Panc1 (cell line): ENCODE measurements around the gene PDE10A.

Experiments used
- CTCF ChIP-seq: fragments of 450-650 bp; IDR thresholded peaks from 2 replicates; pipeline ENCODE4 v1.5.1; 2017; ENCODE audit warnings: mild to moderate bottlenecking
- POLR2AphosphoS5 ChIP-seq: IDR thresholded peaks from 2 replicates; pipeline ENCODE4 v1.6.1; 2012; ENCODE audit warnings: mild to moderate bottlenecking, low read depth, low read length, moderate library complexity
- REST ChIP-seq, 2 experiments: IDR thresholded peaks; 2 replicates each; pipeline ENCODE4 v1.6.1; 2011 to 2012; ENCODE audit warnings: low read depth in 2 of 2, control low read depth in 1 of 2, low read length in 1 of 2, mild to moderate bottlenecking in 1 of 2, moderate library complexity in 1 of 2; ENCODE audit not compliant: insufficient read depth in 1 of 2
- SIN3A ChIP-seq: IDR thresholded peaks from 2 replicates; pipeline ENCODE4 v1.6.1; 2012; ENCODE audit warnings: low read depth, mild to moderate bottlenecking, low read length, moderate library complexity, borderline replicate concordance; ENCODE audit not compliant: insufficient read depth
- TCF7L2 ChIP-seq: IDR thresholded peaks from 2 replicates; pipeline ENCODE4 v1.6.1; 2011; ENCODE audit warnings: mild to moderate bottlenecking, low read depth, low read length, inconsistent platforms

DNA sequence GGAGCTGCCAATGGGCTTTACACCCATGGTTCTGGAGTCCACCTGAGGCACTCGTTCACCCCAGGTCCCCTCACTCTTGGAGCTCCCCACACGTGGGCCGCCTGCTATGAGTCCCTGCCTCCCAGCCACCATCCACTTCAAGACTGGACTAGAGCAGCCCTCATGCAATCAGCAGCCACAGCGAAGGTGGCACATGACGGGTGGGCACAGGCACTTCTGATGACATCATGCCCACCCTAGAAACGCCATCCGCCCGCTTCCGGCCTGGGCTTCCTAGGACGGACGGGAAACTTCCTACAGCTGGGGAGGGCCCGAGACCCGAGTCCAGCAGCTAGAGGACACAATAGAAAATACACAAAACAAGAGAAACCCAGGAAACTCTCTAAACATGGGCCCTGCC lies 85.5 kb downstream of the PDE10A start:
- no peak for TF ChIP-seq CTCF
- no peak for TF ChIP-seq TCF7L2
- TF ChIP-seq POLR2AphosphoS5, result no peak
- no peak for TF ChIP-seq SIN3A
- no peak for TF ChIP-seq REST (IDR thresholded peaks at IDR 0.05; ENCODE audit: insufficient read depth in 1 of 2, low read depth in 2 of 2, low read length in 1 of 2)
